Measurements from ENCODE around the gene MUSK.

GRCh38 chr9:110744715-110745384 lies 76.3 kb downstream of the MUSK start:
- TF ChIP-seq EZH2 (IDR thresholded peaks at IDR 0.05; ENCODE audit: borderline replicate concordance, low read depth, low read length, severe bottlenecking) (no peak), CTCF (IDR thresholded peaks at IDR 0.05; ENCODE audit: borderline replicate concordance, extremely low read depth, low read length, poor library complexity, severe bottlenecking) (no peak)
